Choroid plexus epithelial cell (primary cell): ENCODE data around the gene ARMC6.

ENCODE experiments used
- DNase-seq: peaks from one replicate; pipeline ENCODE4 v3.0.0-alpha.2; 2010; ENCODE audit warnings: low read depth
- H3K4me3 ChIP-seq: 2 replicates; pipeline ENCODE4 v1.5.1; 2011; ENCODE audit warnings: low read depth, mild to moderate bottlenecking, control low read depth, low read length, moderate library complexity
- CTCF ChIP-seq: conservative IDR thresholded peaks from 2 replicates; pipeline ENCODE4 v1.5.1; 2011; ENCODE audit warnings: low read depth, mild to moderate bottlenecking, control low read depth, inconsistent platforms, low read length, moderate library complexity

ARMC6 gene

GRCh38 chr19:19042732-19043280 lies 9.4 kb downstream of the ARMC6 start:
- H3K4me3 ChIP-seq, result no peak overlapping the region
- DNase-seq, result no peak
- no peak for TF ChIP-seq CTCF

- DNase-seq, result no peak
- H3K4me3 ChIP-seq, result no peak overlapping the region
- TF ChIP-seq CTCF, result no peak
These were observed 10.1 kb downstream of the ARMC6 start for GRCh38 chr19:19043481-19043880.

GRCh38 chr19:19043881-19044280 lies 10.5 kb downstream of the ARMC6 start:
- no peak for TF ChIP-seq CTCF
- DNase-seq, result no peak
- H3K4me3 ChIP-seq, result no peak overlapping the region

- DNase-seq, result peak; percentile 16
- TF ChIP-seq CTCF, result no peak
- no peak overlapping the region for H3K4me3 ChIP-seq
These were observed 16.0 kb downstream of the ARMC6 start for GRCh38 chr19:19049406-19049805.

GRCh38 chr19:19050104-19050503 lies 16.7 kb downstream of the ARMC6 start:
- no peak overlapping the region for H3K4me3 ChIP-seq
- DNase-seq, result no peak
- no peak for TF ChIP-seq CTCF

GRCh38 chr19:19050731-19051130 lies 17.3 kb downstream of the ARMC6 start:
- no peak overlapping the region for H3K4me3 ChIP-seq
- no peak for TF ChIP-seq CTCF
- DNase-seq, result no peak

- TF ChIP-seq CTCF, result no peak
- no peak for DNase-seq
- no peak overlapping the region for H3K4me3 ChIP-seq
These were observed 18.2 kb downstream of the ARMC6 start for GRCh38 chr19:19051478-19052213.
